Loucy (cell line): ENCODE measurements around the gene ABCC4.

Experiments used
- H2AFZ ChIP-seq: fragments of 200-600 bp; sonication (generic); 2 replicates; pipeline ENCODE4 v1.6.0; 2016; ENCODE audit warnings: antibody characterized with exemption, mild to moderate bottlenecking, low read length, moderate library complexity
- H3F3A ChIP-seq: fragments of 200-600 bp; 2 replicates; pipeline ENCODE4 v1.6.0; 2016; ENCODE audit warnings: antibody characterized with exemption, low read depth, mild to moderate bottlenecking
- H3K27me3 ChIP-seq: fragments of 200-600 bp; sonication (generic); 2 replicates; pipeline ENCODE4 v1.6.1; 2014; ENCODE audit warnings: low read length, mild to moderate bottlenecking; ENCODE audit not compliant: insufficient read depth, poor library complexity, severe bottlenecking
- H3K36me3 ChIP-seq: fragments of 200-600 bp; sonication (generic); 2 replicates; pipeline ENCODE4 v1.6.1; 2016; ENCODE audit warnings: low read length; ENCODE audit not compliant: insufficient read depth
- H3K4me1 ChIP-seq: fragments of 200-600 bp; sonication (generic); 2 replicates; pipeline ENCODE4 v1.5.1; 2014; ENCODE audit warnings: low read length, mild to moderate bottlenecking; ENCODE audit not compliant: insufficient read depth, poor library complexity, severe bottlenecking
- H3K4me2 ChIP-seq: fragments of 200-600 bp; sonication (generic); 2 replicates; pipeline ENCODE4 v1.6.0; 2014; ENCODE audit warnings: antibody characterized with exemption, low read length, low read depth, mild to moderate bottlenecking; ENCODE audit not compliant: poor library complexity, severe bottlenecking
- H3K4me3 ChIP-seq: fragments of 200-600 bp; sonication (generic); 2 replicates; pipeline ENCODE4 v1.5.1; 2014; ENCODE audit warnings: low read length, mild to moderate bottlenecking, mixed read lengths; ENCODE audit not compliant: poor library complexity, severe bottlenecking
- H3K79me2 ChIP-seq: fragments of 200-600 bp; sonication (generic); 2 replicates; pipeline ENCODE4 v1.6.1; 2014; ENCODE audit warnings: low read length; ENCODE audit not compliant: insufficient read depth
- H3K9ac ChIP-seq: fragments of 200-600 bp; sonication (generic); 2 replicates; pipeline ENCODE4 v1.6.0; 2014; ENCODE audit warnings: mild to moderate bottlenecking, low read depth, low read length, moderate library complexity; ENCODE audit not compliant: poor library complexity, severe bottlenecking
- H3K9me2 ChIP-seq: fragments of 200-600 bp; sonication (generic); replicated peaks from 2 replicates; pipeline ENCODE4 v1.6.1; 2016; ENCODE audit warnings: low read depth, low read length, mixed read lengths
- H3K9me3 ChIP-seq: fragments of 200-600 bp; sonication (generic); 2 replicates; pipeline ENCODE4 v1.6.1; 2014; ENCODE audit warnings: mild to moderate bottlenecking, antibody characterized with exemption, low read length, low read depth; ENCODE audit not compliant: insufficient read depth
- H4K20me1 ChIP-seq: fragments of 200-600 bp; sonication (generic); 2 replicates; pipeline ENCODE4 v1.6.0; 2014; ENCODE audit warnings: antibody characterized with exemption, low read length, mild to moderate bottlenecking; ENCODE audit not compliant: insufficient read depth, poor library complexity, severe bottlenecking
- CTCF ChIP-seq: fragments of 200-600 bp; sonication (generic); conservative IDR thresholded peaks from 2 replicates; pipeline ENCODE4 v1.5.1; 2014; ENCODE audit warnings: mild to moderate bottlenecking, antibody characterized with exemption, low read length
- EZH2phosphoT487 ChIP-seq: fragments of 200-600 bp; IDR thresholded peaks from 2 replicates; pipeline ENCODE4 v1.6.1; 2018; ENCODE audit warnings: antibody characterized with exemption, mild to moderate bottlenecking, moderate library complexity, borderline replicate concordance

Gene ABCC4

DNA sequence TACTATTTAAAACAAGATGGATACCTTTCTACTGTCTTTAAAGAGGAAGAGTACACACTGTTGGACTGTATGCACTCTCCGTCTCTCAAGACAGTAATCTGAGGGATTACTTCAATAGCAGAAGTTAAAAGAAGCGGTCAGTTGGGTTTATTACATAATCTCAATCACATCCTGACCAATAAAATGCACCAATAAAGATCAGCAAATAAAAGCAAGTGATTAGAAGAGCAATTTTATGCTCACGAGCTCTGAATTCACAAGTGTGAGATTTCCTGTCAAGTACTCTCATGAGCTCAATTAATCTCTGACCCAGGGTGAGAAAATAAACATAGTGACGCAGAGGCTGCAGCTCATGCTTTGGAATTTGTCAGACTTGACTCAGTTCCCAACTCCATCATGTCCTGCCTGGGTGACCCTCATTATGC lies 12.2 kb downstream of the ABCC4 start:
- no peaks in the 10 kb centered on the region for H3K9me3 ChIP-seq
- no peak overlapping the region for H3K4me3 ChIP-seq
- H3K9ac ChIP-seq = no peak overlapping the region
- no peak overlapping the region for H2AFZ ChIP-seq
- no peaks in the 10 kb centered on the region for H3K27me3 ChIP-seq
- no peak overlapping the region for H3K4me2 ChIP-seq
- no peaks in the 10 kb centered on the region for H3K36me3 ChIP-seq
- TF ChIP-seq EZH2phosphoT487 = no peak
- TF ChIP-seq CTCF = no peak
- H3K9me2 ChIP-seq = no peaks in the 10 kb centered on the region
- no peaks in the 10 kb centered on the region for H4K20me1 ChIP-seq
- H3K4me1 ChIP-seq = no peaks in the 10 kb centered on the region
- H3K79me2 ChIP-seq = no peaks in the 10 kb centered on the region
- no peaks in the 10 kb centered on the region for H3F3A ChIP-seq

- H3K4me1 ChIP-seq = no peaks in the 10 kb centered on the region
- no peak for TF ChIP-seq CTCF
- no peak for TF ChIP-seq EZH2phosphoT487
- H3K9ac ChIP-seq = no peak overlapping the region
- no peaks in the 10 kb centered on the region for H3K9me3 ChIP-seq
- no peak overlapping the region for H2AFZ ChIP-seq
- H3K9me2 ChIP-seq = no peaks in the 10 kb centered on the region
- no peaks in the 10 kb centered on the region for H4K20me1 ChIP-seq
- H3F3A ChIP-seq = no peaks in the 10 kb centered on the region
- H3K79me2 ChIP-seq = no peaks in the 10 kb centered on the region
- H3K4me3 ChIP-seq = no peak overlapping the region
- H3K36me3 ChIP-seq = no peaks in the 10 kb centered on the region
- H3K27me3 ChIP-seq = no peaks in the 10 kb centered on the region
- no peak overlapping the region for H3K4me2 ChIP-seq
Observed at GRCh38 chr13:95284436-95284835, 16.8 kb downstream of the ABCC4 start.

GRCh38 chr13:95279016-95279415 lies 22.2 kb downstream of the ABCC4 start:
- Histone ChIP-seq H3K9me3 (no peaks in the 10 kb centered on the region), H4K20me1 (no peaks in the 10 kb centered on the region), H3K4me3 (no peak overlapping the region), H3K79me2 (no peaks in the 10 kb centered on the region), H3F3A (no peaks in the 10 kb centered on the region), H3K36me3 (no peaks in the 10 kb centered on the region), H3K4me2 (no peak overlapping the region), H3K4me1 (no peaks in the 10 kb centered on the region), H2AFZ (no peak overlapping the region), H3K27me3 (no peaks in the 10 kb centered on the region), H3K9ac (no peak overlapping the region), H3K9me2 (no peaks in the 10 kb centered on the region)
- no peak for TF ChIP-seq EZH2phosphoT487
- no peak for TF ChIP-seq CTCF
